HTR-8/SVneo (cell line): ENCODE results near the gene IQSEC3.
"Not testable (repeated sequence)": the region's sequence is repeated elsewhere in the genome, so short reads cannot be mapped to it uniquely, and the experiment has no call there.

ENCODE experiments used
- DNase-seq: peaks from one replicate; pipeline ENCODE4 v3.0.0; 2011; ENCODE audit warnings: low spot score, mixed read lengths; ENCODE audit not compliant: insufficient read length
- FAIRE-seq: peaks from 2 replicates; lab custom pipeline; 2011; peaks lifted over from hg19 to GRCh38; lab: Jason Lieb, UNC

Gene IQSEC3

GRCh38 chr12:66428-66781, at the start of gene IQSEC3:
TSS of gene IQSEC3 (plus strand) at chr12:66767. CDS start at chr12:66883, 116 bp downstream.
- not testable (repeated sequence) for FAIRE-seq, DNase-seq

- not testable (repeated sequence) for FAIRE-seq, DNase-seq
Observed at GRCh38 chr12:17370-18340, 48.9 kb upstream of the IQSEC3 start.

- not testable (repeated sequence) for FAIRE-seq, DNase-seq
Observed at GRCh38 chr12:18821-19567, 47.6 kb upstream of the IQSEC3 start.

GRCh38 chr12:19906-20305, 46.7 kb upstream of the IQSEC3 start:
- FAIRE-seq, DNase-seq: not testable (repeated sequence)

- DNase-seq (no peak), FAIRE-seq (no peak)
Observed at GRCh38 chr12:20757-21156, 45.8 kb upstream of the IQSEC3 start.

- DNase-seq (no peak), FAIRE-seq (no peak)
Observed at GRCh38 chr12:21301-22189, 45.0 kb upstream of the IQSEC3 start.

- no peak for FAIRE-seq
- DNase-seq: no peak
Observed at GRCh38 chr12:22190-22529, 44.4 kb upstream of the IQSEC3 start.

GRCh38 chr12:22530-23201, 43.9 kb upstream of the IQSEC3 start:
- no peak for FAIRE-seq
- DNase-seq: no peak

- FAIRE-seq, DNase-seq: not testable (repeated sequence)
Observed at GRCh38 chr12:27904-28303, 38.7 kb upstream of the IQSEC3 start.

GRCh38 chr12:38775-39174, 27.8 kb upstream of the IQSEC3 start:
- DNase-seq, FAIRE-seq: not testable (repeated sequence)

GRCh38 chr12:39555-40265, 26.9 kb upstream of the IQSEC3 start:
- not testable (repeated sequence) for FAIRE-seq

GRCh38 chr12:44352-44751, 22.2 kb upstream of the IQSEC3 start:
- not testable (repeated sequence) for FAIRE-seq, DNase-seq

More at GRCh38 chr12:39555-40265, 26.9 kb upstream of the IQSEC3 start:
- not testable (repeated sequence) for DNase-seq

GRCh38 chr12:45235-45990, 21.2 kb upstream of the IQSEC3 start:
- not testable (repeated sequence) for FAIRE-seq, DNase-seq

- not testable (repeated sequence) for DNase-seq, FAIRE-seq
Observed at GRCh38 chr12:45991-46358, 20.6 kb upstream of the IQSEC3 start.

- DNase-seq, FAIRE-seq: not testable (repeated sequence)
Observed at GRCh38 chr12:46542-46941, 20.0 kb upstream of the IQSEC3 start.

GRCh38 chr12:47699-48226, 18.8 kb upstream of the IQSEC3 start:
- DNase-seq, FAIRE-seq: not testable (repeated sequence)

GRCh38 chr12:49149-49548, 17.4 kb upstream of the IQSEC3 start:
- not testable (repeated sequence) for FAIRE-seq, DNase-seq

GRCh38 chr12:51087-51486, 15.5 kb upstream of the IQSEC3 start:
- FAIRE-seq, DNase-seq: not testable (repeated sequence)
